RWPE2 (cell line): Measurements from ENCODE around the gene MITD1.

Experiments
- ATAC-seq: fragments of 200-7000 bp; cut with Tn5 transposase; 3 replicates; pipeline ENCODE4 v1.9.1; 2021; ENCODE audit warnings: low read depth
- DNase-seq: peaks from one replicate; pipeline ENCODE4 v3.0.0-alpha.2; 2020; ENCODE audit warnings: low spot score
- H3K27ac ChIP-seq: fragments of 450-650 bp; 2 replicates; pipeline ENCODE4 v1.5.1; 2017; ENCODE audit warnings: mild to moderate bottlenecking; ENCODE audit not compliant: poor library complexity, severe bottlenecking
- H3K27me3 ChIP-seq: fragments of 250-450 bp; sonication (Bioruptor Pico); 2 replicates; pipeline ENCODE4 v1.5.1; 2021; ENCODE audit warnings: mild to moderate bottlenecking, moderate library complexity; ENCODE audit not compliant: insufficient read depth, poor library complexity, severe bottlenecking
- H3K36me3 ChIP-seq: fragments of 250-450 bp; sonication (Bioruptor Pico); 2 replicates; pipeline ENCODE4 v1.5.1; 2020; ENCODE audit warnings: low read depth, mild to moderate bottlenecking, moderate library complexity
- H3K4me1 ChIP-seq: fragments of 250-450 bp; sonication (Bioruptor Pico); 2 replicates; pipeline ENCODE4 v1.5.1; 2021; ENCODE audit warnings: mild to moderate bottlenecking, moderate library complexity; ENCODE audit not compliant: insufficient read depth, poor library complexity, severe bottlenecking
- H3K4me3 ChIP-seq: fragments of 250-450 bp; sonication (Bioruptor Pico); 2 replicates; pipeline ENCODE4 v1.5.1; 2021; ENCODE audit warnings: mild to moderate bottlenecking, moderate library complexity; ENCODE audit not compliant: severe bottlenecking
- H3K9me3 ChIP-seq: fragments of 250-450 bp; sonication (Bioruptor Pico); 2 replicates; pipeline ENCODE4 v1.5.1; 2021; ENCODE audit warnings: mild to moderate bottlenecking, moderate library complexity; ENCODE audit not compliant: severe bottlenecking
- CTCF ChIP-seq: fragments of 450-650 bp; IDR thresholded peaks from one replicate; pipeline ENCODE4 v1.5.1; 2017; ENCODE audit warnings: mild to moderate bottlenecking, moderate library complexity; ENCODE audit not compliant: poor library complexity, severe bottlenecking

MITD1 gene

GRCh38 chr2:99156891-99157290 is 24.0 kb downstream of the MITD1 start:
- no peaks in the 10 kb centered on the region for H3K4me1 ChIP-seq
- H3K36me3 ChIP-seq = peaks cover 6% of the 10 kb centered on the region
- TF ChIP-seq CTCF = no peak
- no peaks in the 10 kb centered on the region for H3K9me3 ChIP-seq
- H3K27me3 ChIP-seq = no peaks in the 10 kb centered on the region
- H3K4me3 ChIP-seq = no peak overlapping the region
- DNase-seq (no peak), ATAC-seq (no peak)
- no peak overlapping the region for H3K27ac ChIP-seq

- H3K36me3 ChIP-seq = peaks cover 6% of the 10 kb centered on the region
- H3K9me3 ChIP-seq = no peaks in the 10 kb centered on the region
- ATAC-seq (peak; percentile 92), DNase-seq (peak; percentile 91)
- H3K4me3 ChIP-seq = peak within 1 kb of the TSS; percentile 69
- no peaks in the 10 kb centered on the region for H3K4me1 ChIP-seq
- H3K27me3 ChIP-seq = no peaks in the 10 kb centered on the region
- no peak for TF ChIP-seq CTCF
- H3K27ac ChIP-seq = peak within 1 kb of the TSS; percentile 29
These were observed 26.0 kb downstream of the MITD1 start, which contains the start of the genes LIPT1 and TSGA10 for GRCh38 chr2:99154643-99155536. Gene LIPT1, plus strand, starts transcription at chr2:99154967. Its CDS starts 6,991 bp downstream, at chr2:99161958. Gene TSGA10, minus strand, starts transcription at chr2:99154942. Its CDS starts 45,503 bp downstream, at chr2:99109439.

- no peak for DNase-seq
- ATAC-seq = no peak
- peak overlapping the region; percentile 69 for H3K4me3 ChIP-seq
- H3K27ac ChIP-seq = peak overlapping the region; percentile 29
- H3K27me3 ChIP-seq = no peaks in the 10 kb centered on the region
- peaks cover 6% of the 10 kb centered on the region for H3K36me3 ChIP-seq
- H3K4me1 ChIP-seq = no peaks in the 10 kb centered on the region
- TF ChIP-seq CTCF = no peak
- H3K9me3 ChIP-seq = no peaks in the 10 kb centered on the region
These were observed 26.8 kb downstream of the MITD1 start for GRCh38 chr2:99153921-99154604.

GRCh38 chr2:99152199-99152895 is 28.5 kb downstream of the MITD1 start:
- H3K27me3 ChIP-seq = no peaks in the 10 kb centered on the region
- peaks cover 6% of the 10 kb centered on the region for H3K36me3 ChIP-seq
- DNase-seq = no peak
- no peaks in the 10 kb centered on the region for H3K9me3 ChIP-seq
- no peak overlapping the region for H3K27ac ChIP-seq
- no peak for ATAC-seq
- TF ChIP-seq CTCF = no peak
- H3K4me1 ChIP-seq = no peaks in the 10 kb centered on the region
- no peak overlapping the region for H3K4me3 ChIP-seq
